ENCODE results near the gene ANKUB1. TPM values are rescaled to one million over a fixed set of nuclear protein-coding genes. Genes with fewer than 3 reads are reported as not detected.

ANKUB1 gene
- total RNA-seq, 1 donor from 2014 or later, result 2.1 TPM

DNA sequence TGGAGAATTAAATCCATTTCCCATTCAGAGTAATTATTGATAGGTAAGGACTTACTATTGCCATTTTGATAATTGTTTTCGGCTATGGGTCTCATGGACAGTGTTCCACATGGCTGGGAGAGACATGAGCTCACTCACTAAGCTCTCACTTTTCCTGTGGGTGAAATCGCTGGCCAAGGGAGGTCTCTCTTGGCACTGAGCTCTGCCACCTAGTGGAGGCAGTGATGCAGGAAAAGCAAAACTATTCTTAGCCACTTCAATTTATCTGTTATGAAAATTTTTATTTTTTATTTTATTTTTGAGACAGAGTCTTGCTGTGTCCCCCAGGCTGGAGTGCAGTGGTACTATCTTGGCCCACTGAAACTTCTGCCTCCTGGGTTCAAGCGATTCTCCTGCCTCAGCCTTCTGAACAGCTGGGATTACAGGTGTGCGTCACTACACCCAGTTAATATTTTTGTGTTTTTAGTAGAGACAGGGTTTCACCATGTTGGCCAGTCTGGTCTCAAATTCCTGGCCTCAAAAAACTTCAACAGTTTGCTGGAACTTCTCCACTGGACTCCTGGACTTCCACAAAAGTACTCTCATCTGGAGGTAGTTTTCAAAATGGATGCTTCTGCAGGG is 16.0 kb upstream of the ANKUB1 start:
- Histone ChIP-seq H3K36me3 (ENCODE audit: control insufficient read depth, insufficient read depth, low read length) (no peaks in the 10 kb centered on the region), H3K4me3 (ENCODE audit: low read depth, low read length) (no peak overlapping the region), H3K27me3 (ENCODE audit: control insufficient read depth, insufficient read depth, low read length) (no peaks in the 10 kb centered on the region)
- no peak for FAIRE-seq
- TF ChIP-seq, protein P1, sequence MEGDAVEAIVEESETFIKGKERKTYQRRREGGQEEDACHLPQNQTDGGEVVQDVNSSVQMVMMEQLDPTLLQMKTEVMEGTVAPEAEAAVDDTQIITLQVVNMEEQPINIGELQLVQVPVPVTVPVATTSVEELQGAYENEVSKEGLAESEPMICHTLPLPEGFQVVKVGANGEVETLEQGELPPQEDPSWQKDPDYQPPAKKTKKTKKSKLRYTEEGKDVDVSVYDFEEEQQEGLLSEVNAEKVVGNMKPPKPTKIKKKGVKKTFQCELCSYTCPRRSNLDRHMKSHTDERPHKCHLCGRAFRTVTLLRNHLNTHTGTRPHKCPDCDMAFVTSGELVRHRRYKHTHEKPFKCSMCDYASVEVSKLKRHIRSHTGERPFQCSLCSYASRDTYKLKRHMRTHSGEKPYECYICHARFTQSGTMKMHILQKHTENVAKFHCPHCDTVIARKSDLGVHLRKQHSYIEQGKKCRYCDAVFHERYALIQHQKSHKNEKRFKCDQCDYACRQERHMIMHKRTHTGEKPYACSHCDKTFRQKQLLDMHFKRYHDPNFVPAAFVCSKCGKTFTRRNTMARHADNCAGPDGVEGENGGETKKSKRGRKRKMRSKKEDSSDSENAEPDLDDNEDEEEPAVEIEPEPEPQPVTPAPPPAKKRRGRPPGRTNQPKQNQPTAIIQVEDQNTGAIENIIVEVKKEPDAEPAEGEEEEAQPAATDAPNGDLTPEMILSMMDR (IDR thresholded peaks at IDR 0.05; ENCODE audit: insufficient read depth, low read length, severe bottlenecking), result peak; percentile 75
- DNase-seq (ENCODE audit: low read depth), result peak; percentile 69

DNA sequence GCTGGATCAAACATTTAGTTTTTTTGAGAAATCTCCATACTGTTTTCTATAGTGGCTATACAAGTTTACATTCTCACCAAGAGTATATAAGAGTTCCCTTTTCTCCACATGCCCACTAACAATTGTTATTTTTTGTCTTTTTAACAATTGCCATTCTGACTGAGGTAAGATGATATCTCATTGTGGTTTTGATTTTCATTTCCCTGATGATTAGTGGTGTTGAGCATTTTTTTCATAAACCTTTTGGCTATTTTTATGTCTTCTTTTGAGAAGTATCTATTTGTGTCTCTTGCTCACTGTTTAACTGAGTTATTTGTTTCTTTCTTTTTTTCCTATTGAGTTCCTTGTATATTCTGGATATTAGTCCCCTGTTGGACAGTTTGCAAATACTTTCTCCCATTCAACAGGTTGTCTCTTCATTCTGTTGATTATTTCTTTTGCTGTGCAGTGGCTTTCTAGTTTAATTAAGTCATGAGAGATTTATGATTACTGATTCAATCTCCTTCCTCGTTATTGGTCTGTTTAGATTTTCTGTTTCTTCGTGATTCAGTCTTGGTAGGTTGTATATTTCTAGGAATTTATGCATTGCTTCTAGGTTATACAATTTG is 13.9 kb upstream of the ANKUB1 start:
- FAIRE-seq, result no peak
- TF ChIP-seq, protein P1 (IDR thresholded peaks at IDR 0.05; ENCODE audit: insufficient read depth, low read length, severe bottlenecking), result no peak
- H3K4me3 ChIP-seq (ENCODE audit: low read depth, low read length), result no peak overlapping the region

DNA sequence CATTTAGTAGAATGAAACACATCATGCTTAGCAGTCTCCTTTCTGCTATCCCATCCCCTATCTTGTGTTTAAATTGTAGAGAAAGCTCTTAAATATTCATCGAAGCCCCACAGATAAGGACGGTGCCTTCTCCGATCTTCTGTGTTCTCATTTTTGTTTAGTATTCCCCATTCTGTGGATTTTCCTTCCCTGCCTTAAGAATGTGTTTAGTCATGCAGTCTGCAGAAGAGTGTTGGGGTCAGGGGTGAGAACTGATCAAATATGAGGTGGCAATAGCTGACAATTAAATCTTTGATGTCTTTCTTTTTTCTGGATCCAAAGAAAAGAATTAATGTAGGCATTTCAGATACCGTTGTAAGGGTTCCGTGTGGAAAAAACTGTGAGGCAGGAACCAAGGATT is 9.3 kb upstream of the ANKUB1 start:
- Histone ChIP-seq H3K4me3 (ENCODE audit: low read depth, low read length) (no peak overlapping the region), H3K27me3 (ENCODE audit: control insufficient read depth, insufficient read depth, low read length) (no peaks in the 10 kb centered on the region), H3K36me3 (ENCODE audit: control insufficient read depth, insufficient read depth, low read length) (no peaks in the 10 kb centered on the region)
- FAIRE-seq (no peak), DNase-seq (ENCODE audit: low read depth) (no peak)
- TF ChIP-seq, protein P1 (IDR thresholded peaks at IDR 0.05; ENCODE audit: insufficient read depth, low read length, severe bottlenecking), result no peak

More for the DNA sequence above, 13.9 kb upstream of the ANKUB1 start:
- H3K36me3 ChIP-seq (ENCODE audit: control insufficient read depth, insufficient read depth, low read length), result no peaks in the 10 kb centered on the region
- DNase-seq (ENCODE audit: low read depth), result no peak
- H3K27me3 ChIP-seq (ENCODE audit: control insufficient read depth, insufficient read depth, low read length), result no peaks in the 10 kb centered on the region

DNA sequence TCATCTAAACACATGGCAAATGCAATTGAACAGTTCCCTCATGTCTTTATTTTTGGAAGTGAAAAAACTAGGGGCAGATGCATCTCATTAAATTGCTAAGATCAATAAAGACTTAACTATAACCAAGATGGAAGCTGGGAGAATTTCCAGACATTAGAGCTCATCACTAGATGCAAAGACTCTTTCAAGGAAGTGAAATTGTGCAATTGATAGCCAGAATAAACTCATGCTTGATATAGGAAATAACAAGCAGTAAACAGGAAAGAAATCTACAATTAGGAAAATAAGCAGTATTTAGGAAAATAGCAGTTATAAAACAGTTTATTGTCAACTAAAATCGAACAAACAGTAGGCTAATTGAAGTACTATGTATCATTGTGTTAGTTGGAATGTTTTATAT is 8.8 kb upstream of the ANKUB1 start:
- DNase-seq (ENCODE audit: low read depth) (no peak), FAIRE-seq (no peak)
- Histone ChIP-seq H3K27me3 (ENCODE audit: control insufficient read depth, insufficient read depth, low read length) (no peaks in the 10 kb centered on the region), H3K36me3 (ENCODE audit: control insufficient read depth, insufficient read depth, low read length) (no peaks in the 10 kb centered on the region), H3K4me3 (ENCODE audit: low read depth, low read length) (no peak overlapping the region)
- TF ChIP-seq, protein P1 (IDR thresholded peaks at IDR 0.05; ENCODE audit: insufficient read depth, low read length, severe bottlenecking), result no peak

DNA sequence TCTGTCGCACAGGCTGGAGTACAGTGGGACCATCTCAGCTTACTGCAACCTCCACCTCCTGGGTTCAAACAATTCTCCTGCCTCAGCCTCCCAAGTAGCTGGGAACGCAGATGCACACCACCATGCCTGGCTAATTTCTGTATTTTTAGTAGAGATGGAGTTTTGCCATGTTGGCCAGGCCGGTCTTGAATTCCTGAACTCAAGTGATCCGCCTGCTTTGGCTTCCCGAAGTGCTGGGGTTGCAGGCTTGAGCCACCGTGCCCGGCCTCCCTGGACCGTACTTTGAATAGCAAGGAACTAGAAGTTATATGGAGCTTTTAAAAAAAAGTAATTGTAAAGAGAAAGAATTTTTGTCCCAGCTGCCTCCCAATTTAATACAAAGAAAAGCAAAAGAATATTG is 8.3 kb upstream of the ANKUB1 start:
- no peak for FAIRE-seq

More for the DNA sequence above, 8.3 kb upstream of the ANKUB1 start:
- Histone ChIP-seq H3K27me3 (ENCODE audit: control insufficient read depth, insufficient read depth, low read length) (no peaks in the 10 kb centered on the region), H3K36me3 (ENCODE audit: control insufficient read depth, insufficient read depth, low read length) (no peaks in the 10 kb centered on the region), H3K4me3 (ENCODE audit: low read depth, low read length) (no peak overlapping the region)
- no peak for DNase-seq (ENCODE audit: low read depth)
- TF ChIP-seq, protein P1 (IDR thresholded peaks at IDR 0.05; ENCODE audit: insufficient read depth, low read length, severe bottlenecking), result no peak

Measured in bronchial epithelial cell (primary cell).